CD4-positive, alpha-beta T cell treated with Interleukin-15 for 4 hours (primary cell): ENCODE data around the gene FOXRED2.

Experiments used
- DNase-seq: peaks from one replicate; pipeline ENCODE4 v3.0.0-alpha.2; 2020; ENCODE audit warnings: low spot score

Gene FOXRED2

GRCh38 chr22:36514766-36515165 is 7.9 kb upstream of the FOXRED2 start:
- no peak for DNase-seq

GRCh38 chr22:36512991-36513390 is 6.2 kb upstream of the FOXRED2 start:
- no peak for DNase-seq

GRCh38 chr22:36512333-36512732 is 5.5 kb upstream of the FOXRED2 start:
- DNase-seq: no peak

GRCh38 chr22:36510966-36511881 is 4.4 kb upstream of the FOXRED2 start:
- peak; percentile 23 for DNase-seq

- no peak for DNase-seq
These were observed 3.5 kb upstream of the FOXRED2 start for GRCh38 chr22:36510384-36510783.

GRCh38 chr22:36507518-36508010 is 724 bp upstream of the FOXRED2 start:
- no peak for DNase-seq

- DNase-seq: no peak
These were observed 723 bp downstream of the FOXRED2 start for GRCh38 chr22:36505998-36506635.

GRCh38 chr22:36497910-36498665 is 8.8 kb downstream of the FOXRED2 start:
- DNase-seq: no peak

- DNase-seq: no peak
These were observed 13.1 kb downstream of the FOXRED2 start for GRCh38 chr22:36493690-36494110.

- no peak for DNase-seq
These were observed 14.7 kb downstream of the FOXRED2 start for GRCh38 chr22:36492109-36492508.

- DNase-seq: no peak
These were observed 15.7 kb downstream of the FOXRED2 start for GRCh38 chr22:36491155-36491554.

GRCh38 chr22:36486619-36487384 is 20.0 kb downstream of the FOXRED2 start:
- peak; percentile 65 for DNase-seq

GRCh38 chr22:36481393-36482168 is 25.3 kb downstream of the FOXRED2 start, which contains the start of gene TXN2:
TXN2 (minus strand) TSS chr22:36481640; CDS start chr22:36480837, 803 bp downstream.
- peak; percentile 95 for DNase-seq

GRCh38 chr22:36480941-36481392 is 25.9 kb downstream of the FOXRED2 start:
- DNase-seq: no peak

- DNase-seq: no peak
These were observed 27.9 kb downstream of the FOXRED2 start for GRCh38 chr22:36478966-36479365.

- DNase-seq: no peak
These were observed 31.5 kb downstream of the FOXRED2 start for GRCh38 chr22:36475341-36475740.

GRCh38 chr22:36472689-36473088 is 34.2 kb downstream of the FOXRED2 start:
- DNase-seq: no peak

- no peak for DNase-seq
These were observed 35.5 kb downstream of the FOXRED2 start for GRCh38 chr22:36471341-36471821.

GRCh38 chr22:36470994-36471331 is 35.9 kb downstream of the FOXRED2 start:
- no peak for DNase-seq

- peak; percentile 91 for DNase-seq
These were observed 36.5 kb downstream of the FOXRED2 start for GRCh38 chr22:36470162-36470993.
